ENCODE data around the gene CDH24.

- TF ChIP-seq CTCF (optimal IDR thresholded peaks at IDR 0.05 in 1 of 3, IDR thresholded peaks at IDR 0.05 in 1 of 3, conservative IDR thresholded peaks at IDR 0.05 in 1 of 3; ENCODE audit: extremely low read depth in 1 of 3, insufficient read depth in 2 of 3, low read length in 3 of 3) (no peak), EZH2 (IDR thresholded peaks at IDR 0.05; ENCODE audit: low read length) (no peak)
These were observed 40.5 kb upstream of the CDH24 start for GRCh38 chr14:23097786-23098185.
